ENCODE data around the gene SLC31A1.
"Not testable (repeated sequence)": the region's sequence is repeated elsewhere in the genome, so short reads cannot be mapped to it uniquely, and the experiment has no call there.

SLC31A1 gene

DNA sequence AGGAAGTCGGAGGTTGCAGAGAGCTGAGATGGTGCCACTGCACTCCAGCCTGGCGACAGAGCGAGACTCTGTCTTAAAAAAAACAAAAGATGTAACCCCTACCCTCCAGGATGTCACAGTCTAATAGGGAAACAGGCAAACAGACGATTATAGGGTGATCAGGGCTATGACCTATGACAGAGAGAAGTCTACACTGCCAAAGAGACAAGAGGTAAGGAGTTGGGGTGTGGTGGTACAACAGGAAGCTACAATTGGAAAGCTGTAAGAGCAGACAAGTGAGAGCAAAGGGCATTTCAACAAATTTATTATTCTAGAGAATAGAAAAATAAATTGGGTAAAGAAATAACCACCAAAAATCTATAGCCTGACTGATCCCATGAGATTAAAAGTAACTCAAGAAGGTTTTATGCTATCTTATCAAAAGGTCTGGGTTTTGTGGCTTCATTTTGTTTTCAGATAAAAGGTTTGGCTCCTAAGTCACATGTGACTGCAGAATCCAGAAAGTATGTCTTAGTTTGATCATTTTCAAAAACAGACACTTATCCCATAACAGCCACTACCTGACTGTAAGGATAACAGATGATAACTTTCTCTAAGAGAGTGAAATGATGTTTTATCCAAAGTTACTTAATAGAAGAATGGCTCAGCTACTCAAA lies 46.7 kb downstream of the SLC31A1 start:
- DNase-seq, result no peak

DNA sequence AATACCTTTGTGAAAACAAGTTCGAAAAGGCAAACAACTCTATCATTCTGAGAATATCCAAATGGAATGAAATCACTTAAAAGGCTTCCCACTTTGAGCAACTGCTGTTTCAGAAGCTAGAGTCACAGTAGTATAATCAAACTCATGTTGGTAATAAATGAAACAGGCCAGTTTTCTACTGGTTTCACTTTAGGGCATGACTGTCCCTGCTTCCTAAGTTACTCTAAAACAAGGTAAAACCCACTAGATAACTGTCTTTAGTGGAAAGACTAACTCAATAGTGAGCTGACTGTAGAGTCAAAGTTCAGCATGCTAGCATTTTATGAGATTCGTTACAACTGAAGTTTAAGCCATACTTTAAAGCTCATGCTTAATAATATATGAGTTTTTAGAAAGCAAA lies 48.0 kb downstream of the SLC31A1 start:
- DNase-seq, result no peak

DNA sequence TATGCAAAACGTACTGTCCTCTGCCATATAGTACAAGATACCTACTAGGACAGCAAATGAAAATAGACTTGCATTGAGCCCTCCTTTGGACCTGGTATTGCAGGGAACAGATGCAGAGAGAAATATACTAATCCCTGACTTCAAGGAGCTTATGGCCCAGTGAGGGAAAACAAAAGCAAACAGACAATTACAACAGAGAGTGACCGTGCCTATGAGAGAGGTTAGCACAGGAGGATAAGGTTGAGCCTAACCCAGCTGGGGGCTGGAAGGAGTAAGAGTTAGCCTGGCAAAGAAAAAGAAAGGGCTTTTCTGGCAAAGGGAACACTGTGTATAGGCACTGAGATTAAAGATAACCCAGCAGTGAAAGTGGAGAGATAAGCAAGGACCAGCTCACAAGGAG lies 48.5 kb downstream of the SLC31A1 start:
- no peak for DNase-seq

DNA sequence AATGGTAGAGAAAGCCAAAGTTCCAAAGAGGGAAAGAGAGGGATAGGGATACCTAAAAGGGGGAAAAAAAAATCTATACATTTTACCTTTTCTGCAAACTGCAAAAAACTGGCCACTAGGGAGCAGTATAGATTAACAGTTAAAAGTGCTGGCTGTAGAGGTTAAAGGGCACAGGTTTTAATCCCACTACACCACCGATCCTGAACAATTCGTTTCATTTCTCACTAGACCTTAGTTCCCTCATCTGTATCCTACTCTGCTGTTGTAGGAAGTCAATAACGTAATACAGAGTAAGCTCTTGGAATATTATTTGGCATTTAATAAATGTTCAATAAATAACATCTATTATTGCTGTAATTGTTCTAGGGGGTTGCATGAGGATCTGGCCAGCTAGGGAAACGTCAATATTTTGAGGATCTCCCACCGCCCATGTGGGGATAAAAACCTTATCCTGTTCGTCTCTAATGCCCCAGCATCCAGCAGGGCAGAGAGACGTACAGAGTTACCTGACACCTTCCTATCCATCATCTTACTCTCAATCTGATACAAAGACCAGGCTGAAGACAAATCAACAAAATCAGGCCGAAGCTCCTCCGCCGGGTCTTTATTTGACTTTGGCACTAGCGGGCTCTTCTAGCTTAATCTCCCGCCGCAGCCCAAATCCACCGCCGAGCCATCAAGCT lies 53.3 kb downstream of the SLC31A1 start:
- DNase-seq, result peak; percentile 53

DNA sequence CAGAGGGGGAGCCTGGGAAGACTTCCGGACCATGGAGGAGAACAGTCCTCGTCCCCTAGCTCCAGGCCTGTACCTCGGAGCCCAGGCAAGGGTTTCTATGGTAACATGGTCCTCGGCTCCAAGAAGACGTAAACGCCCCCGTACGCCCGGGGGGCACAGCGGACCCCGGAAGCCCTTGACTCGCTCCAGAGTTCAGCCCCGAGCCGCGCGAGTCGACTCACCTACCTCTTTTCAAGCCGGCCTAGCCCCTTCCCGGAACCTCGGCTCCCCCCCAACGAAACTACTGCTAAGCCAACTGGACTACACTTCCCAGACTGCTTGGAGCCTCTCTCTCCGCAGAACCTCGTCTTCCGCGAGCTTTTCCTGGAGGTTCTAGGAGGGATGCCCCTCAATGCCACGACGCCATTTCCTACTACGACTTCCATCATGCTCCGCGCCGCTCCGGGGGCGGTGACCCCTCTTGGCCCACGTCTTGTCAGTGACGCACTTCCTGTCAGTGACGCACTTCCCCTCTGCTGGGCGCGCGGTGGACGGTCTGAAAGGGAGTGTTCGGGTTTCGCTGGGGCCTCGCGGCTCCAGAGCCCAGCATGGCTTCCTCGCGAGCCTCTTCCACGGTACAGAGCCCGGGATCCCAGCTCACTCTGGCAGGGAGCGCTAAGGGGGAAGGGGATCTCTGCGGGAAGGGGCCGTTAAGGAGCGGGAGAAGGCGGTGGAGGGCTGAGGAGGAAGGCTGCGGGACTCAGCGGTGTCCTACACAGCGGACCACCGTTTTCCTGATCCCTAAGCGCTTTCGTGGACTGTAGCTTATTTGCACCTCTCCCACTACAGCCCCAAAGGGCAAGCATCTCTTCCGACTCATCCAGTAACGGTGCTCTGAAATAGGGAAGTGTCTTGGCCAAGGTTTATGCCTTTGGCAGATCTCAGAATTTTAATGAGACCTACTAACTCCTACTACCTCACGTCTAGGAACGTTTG lies 54.1 kb downstream of the SLC31A1 start, which contains the start of the genes CDC26 and PRPF4:
Gene CDC26, minus strand, starts transcription at position 416 of the 975 bp plus-strand sequence. CDS start 3,065 bp downstream, outside the sequence.
Gene PRPF4, plus strand, starts transcription at position 502 of the 975 bp plus-strand sequence. Its CDS starts 86 bp downstream, at position 588.
- peak; percentile 99 for DNase-seq

DNA sequence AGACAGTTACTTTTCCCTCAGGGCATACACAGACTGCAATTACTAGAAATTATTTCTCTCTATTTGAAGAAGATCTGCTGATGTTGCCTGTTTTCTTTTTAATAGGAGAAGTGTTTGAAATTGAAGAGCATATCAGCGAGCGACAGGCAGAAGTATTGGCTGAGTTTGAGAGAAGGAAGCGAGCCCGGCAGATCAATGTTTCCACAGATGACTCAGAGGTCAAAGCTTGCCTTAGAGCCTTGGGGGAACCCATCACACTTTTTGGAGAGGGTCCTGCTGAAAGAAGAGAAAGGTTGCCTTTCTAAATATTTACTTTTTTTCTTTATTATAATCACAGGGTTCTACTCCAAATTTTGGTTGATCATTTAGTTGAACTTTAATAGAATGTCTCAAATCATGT lies 57.5 kb downstream of the SLC31A1 start:
- DNase-seq, result no peak

DNA sequence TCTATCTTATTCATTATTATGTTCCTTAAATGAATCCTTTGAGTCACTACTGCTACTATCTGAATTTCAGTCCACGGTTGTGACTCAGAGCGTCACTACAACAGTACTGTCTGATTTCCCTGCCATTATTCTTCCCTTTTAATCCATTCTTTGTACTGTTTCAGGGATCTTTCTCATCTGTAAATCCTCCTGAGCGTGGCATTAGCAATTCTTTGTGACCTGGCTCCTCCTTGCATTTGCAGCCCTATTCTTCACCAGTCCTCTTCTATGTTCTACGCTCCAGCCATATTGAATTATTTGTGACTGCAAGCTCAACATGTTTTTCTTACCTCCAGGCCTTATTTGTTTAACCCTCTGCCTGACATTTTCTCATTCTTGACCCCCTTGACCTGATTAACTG lies 60.0 kb downstream of the SLC31A1 start:
- no peak for DNase-seq

DNA sequence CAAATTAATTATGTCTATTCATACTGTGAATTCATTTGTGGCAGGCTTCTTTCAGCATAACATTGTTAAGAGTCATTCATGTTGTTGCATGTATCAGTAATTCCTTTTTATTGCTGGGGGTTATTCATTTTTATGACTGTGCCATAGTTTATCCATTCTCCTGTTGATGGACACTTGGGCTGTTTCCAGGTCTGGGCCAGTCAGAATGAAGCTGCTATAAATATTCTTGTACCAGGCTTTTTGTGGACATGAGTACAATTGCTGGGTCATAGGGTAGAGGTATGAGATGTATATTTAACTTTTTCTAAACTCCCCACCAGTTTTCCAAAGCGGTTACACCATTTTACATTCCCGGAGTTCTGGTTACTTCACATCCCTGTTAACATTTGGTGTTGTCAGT lies 67.7 kb downstream of the SLC31A1 start:
- no peak for DNase-seq

DNA sequence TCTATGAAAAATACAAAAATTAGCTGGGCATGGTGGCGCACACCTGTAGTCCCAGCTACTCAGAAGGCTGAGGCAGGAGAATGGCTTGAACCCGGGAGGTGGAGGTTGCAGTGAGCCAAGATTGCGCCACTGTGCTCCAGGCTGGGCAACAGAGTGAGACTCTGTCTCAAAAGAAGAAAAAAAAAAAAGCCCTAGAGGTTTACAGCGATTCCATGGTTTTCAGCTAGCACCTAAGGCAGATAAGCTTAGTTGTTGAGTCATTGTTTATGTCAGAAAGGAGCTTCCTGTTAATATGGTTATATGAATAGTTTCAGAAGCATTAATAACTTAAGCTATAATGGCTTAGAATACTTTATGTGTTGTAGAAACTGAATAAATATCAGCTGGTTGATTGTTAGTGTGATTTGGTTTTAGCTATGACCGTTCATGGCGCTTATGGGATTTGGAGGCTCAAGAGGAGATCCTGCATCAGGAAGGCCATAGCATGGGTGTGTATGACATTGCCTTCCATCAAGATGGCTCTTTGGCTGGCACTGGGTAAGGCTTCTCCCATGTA lies 68.8 kb downstream of the SLC31A1 start:
- no peak for DNase-seq

DNA sequence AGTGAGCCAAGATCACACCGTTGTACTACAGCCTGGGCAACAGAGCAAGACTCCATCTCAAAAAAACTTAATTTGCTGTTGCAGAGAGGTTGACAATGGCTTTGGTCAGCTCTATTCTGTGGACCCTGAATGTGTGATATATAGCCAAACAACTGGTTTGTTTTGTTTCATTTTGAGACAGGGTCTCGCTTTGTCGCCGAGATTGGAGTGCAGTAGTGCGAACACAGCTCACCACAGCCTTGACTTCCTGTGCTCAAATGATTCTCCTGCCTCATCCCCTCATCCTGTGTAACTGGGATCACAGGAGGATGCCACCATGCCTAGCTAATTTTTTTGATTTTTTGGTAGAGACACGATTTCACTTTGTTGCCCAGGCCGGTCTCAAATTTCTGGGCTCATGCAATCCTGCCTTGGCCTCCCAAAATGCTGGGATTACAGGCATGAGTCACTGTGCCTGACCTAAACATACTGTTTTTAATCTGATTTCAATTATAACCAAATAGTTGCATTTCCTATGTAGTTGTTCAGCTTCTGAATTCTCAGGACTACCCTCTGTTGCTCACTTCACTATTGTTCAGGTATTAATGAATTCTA lies 72.0 kb downstream of the SLC31A1 start:
- DNase-seq, result no peak

DNA sequence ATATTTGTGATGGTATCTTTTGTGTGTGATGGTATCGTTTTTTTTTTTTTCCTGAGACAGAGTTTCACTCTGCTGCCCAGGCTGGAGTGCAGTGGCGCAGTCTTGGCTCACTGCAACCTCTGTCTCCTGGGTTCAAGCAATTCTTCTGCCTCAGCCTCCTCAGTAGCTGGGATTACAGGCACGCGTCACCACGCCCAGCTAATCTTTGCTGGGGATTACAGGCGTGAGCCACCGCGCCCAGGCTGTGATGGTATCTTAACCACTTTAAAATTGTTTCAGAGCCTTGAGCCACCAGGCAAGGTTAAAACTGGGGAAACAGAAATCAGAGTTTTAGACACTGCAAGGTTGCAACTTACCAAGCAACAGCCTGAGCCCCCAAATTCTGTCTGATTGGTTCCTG lies 74.9 kb downstream of the SLC31A1 start:
- not testable (repeated sequence) for DNase-seq

DNA sequence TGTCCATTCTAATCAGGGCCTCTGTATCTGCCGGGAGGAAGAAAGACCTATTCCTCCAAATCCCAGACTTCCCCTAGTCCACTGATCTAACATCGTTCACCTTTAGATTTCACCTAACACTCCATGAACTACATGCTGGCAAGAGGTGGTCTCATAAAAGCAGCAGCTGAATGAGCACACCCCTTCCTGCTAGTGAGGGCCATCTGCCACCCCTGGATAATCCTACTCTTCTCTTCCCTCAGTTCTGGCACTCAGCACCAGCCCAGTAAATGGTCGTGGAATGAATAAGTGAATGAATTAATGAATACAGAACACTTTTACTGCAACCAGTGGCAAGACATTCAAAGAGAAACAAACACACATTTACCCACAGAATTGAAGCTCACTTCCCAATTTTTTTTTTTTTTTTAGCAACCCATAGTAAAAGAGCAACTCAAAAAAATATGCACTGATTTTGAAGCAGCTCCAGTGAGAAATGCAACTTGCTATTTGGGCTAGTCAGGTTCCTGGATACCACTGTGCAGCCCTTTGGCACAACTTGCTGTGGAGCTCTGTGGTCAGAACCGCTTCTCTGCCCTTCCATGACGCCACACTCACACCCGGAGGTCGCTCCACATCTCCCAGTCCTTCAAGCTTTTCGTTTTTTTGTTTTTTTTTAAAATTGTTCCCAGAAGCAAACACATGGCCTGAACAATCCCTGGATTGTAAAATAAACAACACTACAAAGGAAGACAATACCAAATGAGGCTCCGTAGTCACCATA lies 75.6 kb downstream of the SLC31A1 start:
- DNase-seq, result no peak

DNA sequence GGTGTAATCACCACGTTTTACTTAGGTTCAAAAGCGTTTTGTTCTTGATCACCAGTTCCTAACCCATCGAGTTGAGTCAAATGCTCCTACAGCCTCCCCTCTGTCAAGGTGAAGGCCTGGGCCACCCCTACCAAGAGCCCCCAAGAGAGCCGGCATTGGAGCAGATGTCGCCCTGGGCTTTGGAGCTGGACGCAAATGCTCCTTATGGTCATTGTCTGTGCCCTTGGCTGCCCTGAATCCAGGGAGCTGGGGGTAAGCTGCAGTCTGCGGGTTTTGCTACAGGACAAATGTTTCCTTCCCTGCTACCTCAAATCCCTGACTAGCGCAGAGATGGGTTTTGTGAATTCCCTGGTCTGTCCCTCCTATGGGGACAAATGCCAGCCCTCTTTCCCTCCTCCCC lies 77.0 kb downstream of the SLC31A1 start:
- DNase-seq, result no peak

DNA sequence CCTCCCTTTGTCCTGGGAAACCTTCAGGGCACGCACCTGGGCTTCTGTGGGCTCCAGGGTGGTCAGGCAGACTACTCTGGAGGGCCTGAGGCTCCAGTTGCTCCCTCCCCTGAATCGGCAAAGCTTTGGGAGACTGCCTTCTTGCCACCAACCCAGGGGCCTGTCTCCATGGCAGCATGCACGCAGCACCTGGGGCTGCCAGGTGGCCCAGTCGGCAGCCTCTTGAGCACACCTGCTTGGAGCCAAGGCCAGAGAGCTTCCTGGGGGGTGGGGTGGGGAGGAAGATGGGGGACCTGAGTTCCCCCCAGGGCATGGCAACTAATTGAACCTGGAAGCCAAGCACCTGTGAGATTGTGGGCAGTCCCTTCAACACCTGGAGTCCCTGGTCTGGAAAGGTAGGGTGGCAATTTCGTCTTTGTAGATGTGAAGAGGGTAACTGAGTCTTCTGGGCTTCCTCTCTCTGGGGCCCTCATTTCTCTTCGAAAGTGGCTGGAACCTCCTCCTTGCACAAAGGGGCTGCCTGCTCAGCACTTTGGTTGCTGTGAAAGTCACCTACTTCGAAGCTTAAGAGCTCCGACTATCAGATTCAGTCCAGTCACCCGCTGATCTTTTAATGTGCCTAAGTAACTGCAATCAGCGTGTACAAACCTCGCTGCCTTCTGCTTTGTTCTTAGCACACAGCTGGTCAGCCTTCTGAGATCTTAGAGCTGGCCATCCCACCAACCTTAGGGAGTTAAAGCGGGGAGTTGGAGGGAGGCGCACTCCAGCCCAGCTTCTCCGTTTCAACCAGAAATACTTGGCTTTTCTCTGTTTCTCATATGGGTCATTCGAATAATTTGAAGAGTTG lies 77.8 kb downstream of the SLC31A1 start:
- DNase-seq, result peak; percentile 21

DNA sequence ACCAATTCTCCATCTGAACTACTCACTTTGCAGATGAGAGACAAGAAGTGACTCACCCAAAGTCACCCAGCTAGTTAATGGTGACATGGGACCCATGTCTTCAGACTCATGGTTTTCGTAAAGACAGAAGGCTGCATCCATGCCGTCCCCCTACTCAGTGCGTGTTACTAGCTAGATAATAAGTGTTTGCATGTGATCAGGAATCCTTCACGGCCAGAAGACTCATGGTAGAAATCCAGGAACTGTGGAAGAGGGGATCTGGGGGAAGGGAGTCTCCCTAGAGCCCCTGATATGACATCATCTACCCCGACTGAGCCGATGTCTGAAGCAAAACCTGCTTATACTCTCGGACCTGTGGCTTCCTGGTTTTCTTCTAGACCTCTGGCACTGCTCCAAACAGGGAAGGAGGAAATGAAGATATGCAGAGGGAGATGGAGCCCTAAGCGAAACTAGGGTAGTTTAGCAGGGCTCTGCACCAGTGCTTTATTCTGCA lies 78.5 kb downstream of the SLC31A1 start:
- no peak for DNase-seq

DNA sequence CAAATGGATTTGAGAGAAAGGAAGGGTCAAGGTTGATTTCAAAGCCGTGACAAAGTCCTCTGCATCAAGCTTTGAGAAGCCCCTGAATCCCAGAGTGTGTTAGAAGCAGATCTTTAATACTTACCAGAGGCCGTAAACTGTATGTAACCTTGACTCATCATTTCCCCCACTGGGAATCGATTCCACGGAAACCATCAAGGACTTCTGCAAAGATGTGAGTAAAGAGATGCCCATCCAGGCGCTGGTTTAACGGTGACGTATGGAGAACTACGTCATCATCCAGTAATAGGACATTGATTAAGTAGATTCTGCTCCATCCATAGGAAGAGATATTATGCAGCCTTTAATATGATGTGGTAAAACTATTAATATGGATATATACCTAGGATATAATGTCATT lies 80.2 kb downstream of the SLC31A1 start:
- DNase-seq, result no peak

DNA sequence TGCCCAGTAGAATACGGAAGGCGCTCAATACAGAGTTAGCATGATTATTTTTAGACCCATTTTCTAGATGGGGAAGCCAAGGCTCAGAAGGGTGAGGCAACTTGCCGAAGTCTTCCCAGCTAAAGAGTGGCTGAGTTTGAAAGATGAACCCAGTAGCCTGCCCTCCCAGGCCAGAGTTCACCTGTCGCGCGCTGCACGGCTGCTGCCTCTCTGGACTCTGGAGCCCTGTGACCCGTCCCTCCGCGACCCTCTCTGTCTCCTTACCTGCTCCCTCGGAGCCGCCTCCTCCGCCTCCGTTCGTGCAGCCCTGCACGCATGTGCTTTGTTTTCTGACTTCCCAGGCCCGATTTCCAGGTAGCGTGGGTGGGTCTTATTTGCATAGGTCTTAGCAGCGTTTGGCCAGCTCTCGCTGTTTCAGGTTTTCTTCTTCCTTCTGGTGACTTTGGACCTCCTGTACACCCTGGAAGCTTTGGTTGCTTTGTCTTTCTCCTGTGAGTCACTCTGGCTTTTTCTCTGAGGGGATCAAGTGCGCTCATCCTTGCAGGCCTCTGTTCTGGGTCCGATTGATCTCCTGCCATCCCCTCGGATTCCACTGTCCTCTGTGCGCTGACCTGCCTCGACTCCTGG lies 81.6 kb downstream of the SLC31A1 start, which contains the start of gene RNF183:
Gene RNF183, minus strand, starts transcription at position 585 of the 627 bp plus-strand sequence. CDS start 5,192 bp downstream, outside the sequence.
- DNase-seq, result no peak

DNA sequence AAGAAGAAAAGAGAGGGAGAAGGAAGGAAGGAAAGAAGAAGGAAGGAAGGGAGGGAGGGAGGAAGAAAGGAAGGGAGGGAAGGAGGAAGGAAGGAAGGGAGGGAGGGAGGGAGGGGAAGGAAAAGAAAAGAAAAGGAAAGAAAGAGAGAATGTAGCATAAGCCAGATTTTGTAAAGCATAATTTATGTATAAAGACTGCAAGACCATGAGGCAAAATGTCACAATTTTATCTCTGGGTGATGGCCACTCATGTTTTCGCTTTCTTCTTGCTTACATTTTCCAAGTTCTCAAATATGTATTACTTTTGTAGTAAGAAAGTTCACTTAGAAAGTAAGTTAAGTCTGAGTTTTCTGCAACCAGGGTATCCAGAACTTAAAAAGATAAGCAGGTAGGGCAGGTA lies 85.2 kb downstream of the SLC31A1 start:
- DNase-seq, result no peak

DNA sequence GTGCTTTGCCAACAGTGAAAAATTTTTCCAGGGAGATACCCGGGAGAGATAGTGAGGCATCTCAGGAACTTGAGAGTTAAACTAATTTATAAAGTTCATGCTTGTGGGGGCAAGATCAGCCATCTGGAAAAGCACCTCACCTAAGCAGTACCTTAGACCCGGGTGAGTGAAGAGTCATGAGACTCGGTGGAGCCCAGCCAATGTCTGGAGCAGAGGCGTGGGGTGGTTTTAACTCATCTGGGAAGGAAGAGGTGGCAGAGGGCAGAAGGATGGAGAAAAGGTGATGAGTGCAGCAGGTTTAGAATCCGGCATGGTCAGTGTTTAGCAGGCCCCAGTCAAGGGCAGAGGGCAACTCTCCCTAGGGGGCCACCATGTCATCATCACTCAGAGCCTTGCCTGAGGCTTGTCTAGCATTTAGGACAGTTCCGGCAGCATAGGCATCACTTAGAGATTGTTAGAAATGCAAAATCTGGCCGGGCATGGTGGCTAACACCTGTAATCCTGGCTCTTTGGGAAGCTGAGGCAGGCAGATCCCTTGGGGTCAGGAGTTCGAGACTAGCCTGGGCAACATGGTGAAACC lies 86.1 kb downstream of the SLC31A1 start:
- DNase-seq, result no peak

Measured in NCI-H1092 treated with DMSO at 0.1 percent for 48 hours (cell line).